ENCODE results near the gene OSGIN1.
"Not testable (repeated sequence)": the region's sequence is repeated elsewhere in the genome, so short reads cannot be mapped to it uniquely, and the experiment has no call there.

The OSGIN1 gene

DNA sequence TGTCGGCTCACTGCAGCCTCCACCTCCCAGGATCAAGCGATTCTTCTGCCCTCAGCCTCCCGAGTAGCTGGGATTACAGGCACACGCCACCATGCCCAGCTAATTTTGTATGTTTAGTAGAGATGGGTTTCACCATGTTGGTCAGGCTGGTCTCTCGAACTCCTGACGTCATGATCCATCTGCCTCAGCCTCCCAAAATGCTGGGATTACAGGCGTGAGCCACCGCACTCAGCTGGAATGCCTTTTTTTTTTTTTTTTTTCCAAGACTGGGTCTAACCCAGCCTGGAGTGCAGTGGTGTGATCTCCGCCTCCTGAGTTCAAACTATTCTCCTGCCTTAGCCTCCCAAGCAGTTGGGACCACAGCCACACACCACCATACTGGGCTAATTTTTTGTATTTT is 11.5 kb upstream of the OSGIN1 start:
- not testable (repeated sequence) for DNase-seq (ENCODE audit: low spot score)

GRCh38 chr16:83942074-83942473 is 11.0 kb upstream of the OSGIN1 start:
- DNase-seq (ENCODE audit: low spot score): no peak

DNA sequence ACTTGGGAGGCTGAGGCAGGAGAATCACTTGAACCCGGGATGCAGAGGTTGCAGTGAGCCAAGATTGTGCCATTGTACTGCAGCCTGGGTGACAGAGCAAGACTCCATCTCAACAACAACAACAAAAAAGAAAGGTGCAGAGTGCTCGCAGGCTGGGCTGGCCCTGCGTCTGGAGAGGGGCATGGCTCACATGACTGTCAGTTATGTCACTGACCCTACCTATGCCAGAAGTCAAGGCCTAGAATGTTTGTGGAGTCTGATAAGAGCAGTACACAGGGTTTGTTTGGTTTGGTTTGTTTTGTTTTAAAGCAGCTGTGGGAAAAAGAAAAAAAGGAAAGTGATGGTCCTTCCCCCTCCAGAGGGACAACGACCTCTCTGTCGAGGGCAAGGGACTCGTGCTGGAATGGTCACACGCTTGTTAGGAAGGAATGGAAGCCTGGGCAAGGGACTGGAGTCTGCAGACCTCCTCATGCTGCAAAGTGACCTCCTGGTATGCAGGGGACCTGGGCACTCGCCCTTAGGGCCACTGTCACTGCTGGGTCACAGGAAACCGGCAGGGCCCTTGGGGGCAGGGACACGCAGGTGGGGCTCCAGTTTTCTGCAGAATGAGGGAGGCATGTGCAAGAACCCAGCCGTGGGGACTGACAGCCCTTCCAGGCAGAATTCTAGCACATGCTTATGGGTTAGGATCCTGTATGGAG is 10.1 kb upstream of the OSGIN1 start:
- DNase-seq (ENCODE audit: low spot score): no peak

DNA sequence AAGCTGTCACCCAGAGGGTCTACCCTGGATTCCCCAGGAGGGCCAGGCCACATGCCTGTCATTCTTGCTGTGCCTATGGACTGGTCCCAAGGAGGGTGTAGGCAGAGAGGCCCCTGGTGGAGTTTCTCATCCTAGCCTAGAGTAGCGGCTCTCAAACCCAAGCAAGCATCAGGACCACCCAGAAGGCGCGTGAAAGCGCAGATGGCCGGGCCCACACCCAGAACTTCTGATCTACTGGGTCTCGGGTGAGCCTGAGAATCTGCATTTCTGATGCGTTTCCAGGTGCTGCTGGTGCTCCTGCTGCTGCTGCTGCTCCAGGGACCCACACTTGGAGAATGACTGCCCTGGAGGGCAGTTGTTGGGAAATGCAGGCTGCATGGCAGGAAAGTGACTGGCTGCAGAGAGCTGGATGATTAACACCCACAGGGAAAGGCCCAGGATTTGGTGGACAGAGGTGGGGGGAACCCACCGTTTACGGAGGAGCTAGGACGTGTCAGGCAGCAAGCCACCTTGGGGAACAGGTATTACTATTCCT is 9.5 kb upstream of the OSGIN1 start:
- no peak for DNase-seq (ENCODE audit: low spot score)

- DNase-seq (ENCODE audit: low spot score): no peak
Measured at GRCh38 chr16:83945587-83945986, 7.5 kb upstream of the OSGIN1 start.

DNA sequence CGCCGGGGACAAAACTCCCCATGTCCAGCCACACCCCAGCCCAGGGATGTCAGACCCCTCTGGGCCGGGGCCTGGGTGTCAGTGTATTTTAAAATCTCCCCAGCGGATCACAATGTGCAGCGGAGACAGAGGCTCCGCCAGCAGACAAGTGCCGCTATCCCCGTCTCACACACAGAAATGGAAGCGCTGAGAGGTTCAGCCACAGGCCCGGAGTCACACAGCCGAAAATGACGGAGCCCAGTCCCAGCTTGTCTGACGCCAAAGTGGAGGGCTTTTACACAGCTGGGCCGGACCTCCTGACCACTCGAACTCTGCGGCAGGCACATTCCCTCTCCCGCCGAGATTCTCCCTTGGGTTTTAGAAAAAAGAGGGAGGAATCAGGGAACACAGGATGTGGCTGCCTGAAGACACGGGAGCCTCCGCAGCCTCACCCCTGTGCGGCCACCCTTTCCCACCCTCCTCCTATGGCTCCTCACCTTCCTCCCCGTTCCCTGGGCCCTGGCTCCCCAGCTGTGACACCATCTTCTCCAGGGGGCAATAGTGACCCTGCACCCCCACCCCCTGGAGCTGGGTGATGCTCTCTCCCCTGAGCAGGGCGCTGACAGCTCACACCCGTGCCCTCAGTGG is 6.8 kb upstream of the OSGIN1 start:
- DNase-seq (ENCODE audit: low spot score): no peak

DNA sequence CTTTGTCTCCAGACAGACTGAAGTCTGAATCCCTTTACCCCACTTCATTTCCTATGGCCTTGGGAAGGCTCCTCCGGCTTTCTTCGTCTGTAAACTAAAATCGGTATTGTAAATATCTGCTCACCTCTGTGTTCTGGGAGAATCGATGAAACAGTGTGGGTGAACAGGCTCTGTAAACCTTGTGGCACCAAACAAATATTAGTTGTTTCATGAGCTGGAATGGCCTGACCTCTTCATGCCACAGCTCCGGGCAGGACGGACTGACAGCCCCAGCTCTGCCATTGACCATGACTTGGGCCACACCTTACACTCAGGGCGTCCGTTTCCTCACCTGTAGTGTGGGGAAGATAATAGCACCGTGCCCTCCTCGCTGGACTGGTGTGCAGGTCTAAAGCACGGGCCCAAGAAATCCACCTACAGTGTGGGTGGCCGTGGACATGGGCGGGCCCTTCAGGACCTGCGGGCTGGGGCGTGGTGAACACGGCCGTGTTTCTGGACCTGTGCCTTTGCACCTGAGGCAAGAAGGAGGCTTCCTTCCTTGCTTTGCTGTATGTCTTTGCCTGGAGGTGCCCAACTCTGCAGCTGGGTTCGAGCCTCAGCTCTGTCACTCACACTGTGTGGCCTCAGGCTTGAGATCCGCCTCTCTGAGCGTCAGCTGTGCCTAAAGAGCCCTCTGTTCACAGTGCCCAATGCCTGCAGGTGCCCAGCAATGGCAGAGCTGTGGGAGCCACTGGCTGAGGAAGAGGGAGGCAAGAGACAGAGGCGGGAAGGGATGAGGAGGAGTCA is 6.1 kb upstream of the OSGIN1 start:
- no peak for DNase-seq (ENCODE audit: low spot score)

GRCh38 chr16:83947642-83948234 is 5.3 kb upstream of the OSGIN1 start:
- DNase-seq (ENCODE audit: low spot score): no peak

DNA sequence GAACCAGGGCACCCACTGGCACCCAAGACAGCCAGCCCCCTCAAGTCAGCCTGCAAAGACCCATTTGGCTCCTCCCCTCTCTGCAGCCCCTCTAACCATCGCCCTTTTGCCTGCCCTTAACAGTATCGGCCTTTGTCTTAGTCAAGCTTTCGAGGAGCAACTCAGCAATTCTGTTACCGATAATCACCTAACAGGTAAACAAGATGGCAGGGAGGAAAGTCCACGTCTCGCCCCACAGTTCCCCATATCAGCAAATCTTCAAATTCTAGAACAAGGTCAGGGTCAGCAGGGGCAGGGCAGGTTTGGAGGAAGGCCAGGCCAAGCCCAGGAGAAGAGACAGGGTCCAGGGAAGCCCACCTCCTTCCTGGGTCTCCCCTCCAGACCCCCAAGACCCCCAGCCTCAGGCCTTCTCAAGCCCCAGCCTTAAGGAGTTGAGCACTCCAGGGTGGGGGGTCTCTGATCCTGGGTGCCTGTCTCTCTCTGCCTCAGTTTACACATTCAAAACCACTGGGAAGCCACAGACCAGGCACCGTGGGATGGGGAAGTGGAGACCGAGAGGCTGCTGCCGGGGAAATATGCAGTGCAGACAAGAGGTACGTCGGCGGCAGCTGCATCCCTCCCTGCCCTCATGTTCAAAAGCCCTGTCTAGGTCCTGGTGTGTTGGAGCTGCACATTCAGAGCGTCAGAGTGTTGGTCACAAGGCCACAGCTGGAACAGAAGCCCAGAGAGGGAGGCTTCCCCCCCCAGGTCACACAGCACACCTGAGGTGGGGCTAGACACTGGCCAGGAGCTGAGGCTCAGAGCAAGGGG is 3.9 kb upstream of the OSGIN1 start:
- no peak for DNase-seq (ENCODE audit: low spot score)

DNA sequence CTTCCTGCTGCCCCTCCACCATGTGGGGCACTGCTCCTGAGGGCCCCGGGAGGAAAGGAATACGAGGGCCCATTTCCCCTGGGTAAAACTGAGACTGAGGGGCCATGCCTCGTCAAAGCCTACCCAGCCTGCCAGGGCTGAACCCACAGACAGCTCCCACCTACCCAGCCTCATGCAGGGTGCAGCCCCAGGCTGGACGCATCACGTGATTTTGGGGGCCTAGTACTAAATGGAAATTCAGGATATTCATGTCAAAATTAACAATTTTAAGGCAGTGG is 3.4 kb upstream of the OSGIN1 start:
- no peak for DNase-seq (ENCODE audit: low spot score)

- not testable (repeated sequence) for DNase-seq (ENCODE audit: low spot score)
Measured at GRCh38 chr16:83950862-83951399, 2.1 kb upstream of the OSGIN1 start.

DNA sequence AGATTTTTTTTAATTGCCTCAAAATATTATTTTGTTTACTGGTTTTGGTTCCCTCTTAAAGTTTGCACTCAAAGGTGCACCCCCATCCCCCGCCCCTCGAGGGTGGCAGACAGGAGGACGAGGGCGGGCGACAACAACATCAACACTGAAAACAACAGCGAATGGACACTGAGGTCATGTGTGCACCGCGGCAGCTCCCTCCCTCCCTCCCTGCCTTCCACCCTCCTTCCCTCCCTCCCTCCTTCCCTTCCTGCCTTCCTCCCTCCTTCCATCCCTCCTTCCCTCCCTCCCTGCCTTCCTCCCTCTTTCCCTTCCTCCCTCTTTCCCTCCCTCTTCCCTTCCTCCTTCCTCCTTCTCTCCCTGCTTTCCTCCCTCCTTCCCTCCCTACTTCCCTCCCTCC is 1.5 kb upstream of the OSGIN1 start:
- DNase-seq (ENCODE audit: low spot score): no peak

- no peak for DNase-seq (ENCODE audit: low spot score)
Measured at GRCh38 chr16:83952587-83952939, 477 bp upstream of the OSGIN1 start.

- DNase-seq (ENCODE audit: low spot score): no peak
Measured at GRCh38 chr16:83953796-83954576, 946 bp downstream of the OSGIN1 start.

GRCh38 chr16:83954577-83955016 is 1.6 kb downstream of the OSGIN1 start:
- DNase-seq (ENCODE audit: low spot score): no peak

DNA sequence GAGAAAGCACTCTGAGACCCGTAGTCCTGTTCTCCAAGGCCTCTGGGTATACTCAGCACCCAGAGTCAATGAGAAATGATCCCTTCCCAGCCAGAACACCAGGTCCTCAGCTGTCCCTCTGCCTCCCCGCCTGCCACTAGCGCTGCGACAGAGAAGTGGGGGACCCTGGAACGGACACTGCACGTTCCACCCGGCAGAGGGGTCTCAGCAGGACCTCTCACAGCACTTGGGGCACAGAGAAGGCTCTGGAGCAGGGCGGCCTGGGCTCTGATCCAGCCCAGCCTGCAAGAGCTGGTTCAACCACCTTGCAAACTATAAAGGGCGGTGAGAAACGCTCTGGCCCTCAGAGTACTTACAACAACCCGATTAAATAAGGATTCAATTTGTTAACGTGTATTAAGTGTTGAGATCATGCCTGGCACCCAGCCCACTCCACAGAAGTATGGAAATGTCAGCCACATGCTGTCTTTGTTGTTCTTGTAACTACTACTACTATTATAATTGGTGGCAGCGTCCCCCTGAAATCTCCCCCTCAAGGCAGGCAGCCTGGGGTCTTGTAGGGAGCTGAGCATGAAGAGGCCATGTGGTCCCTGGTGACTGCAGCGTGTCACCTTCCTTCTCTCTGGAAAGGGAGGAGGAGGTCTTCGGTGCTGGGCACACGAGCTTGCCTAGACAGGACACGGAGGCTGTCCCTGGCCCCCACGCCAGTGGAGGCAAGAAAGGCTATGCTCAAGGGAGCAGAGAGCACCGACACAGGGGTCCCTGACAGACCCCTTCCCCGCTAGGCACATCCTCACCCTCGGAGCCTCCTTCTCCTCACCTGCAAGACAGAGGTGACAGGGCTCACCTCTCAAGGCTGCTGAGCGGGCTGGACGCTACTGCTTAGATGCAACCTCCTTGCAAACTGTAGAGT is 2.4 kb downstream of the OSGIN1 start:
- no peak for DNase-seq (ENCODE audit: low spot score)

GRCh38 chr16:83956336-83957289 is 3.6 kb downstream of the OSGIN1 start:
- DNase-seq (ENCODE audit: low spot score): peak; percentile 85

GRCh38 chr16:83957296-83957855 is 4.3 kb downstream of the OSGIN1 start:
- no peak for DNase-seq (ENCODE audit: low spot score)

All from Ammon's horn (tissue), 1 donor.